MG63 (cell line): ENCODE data around the gene GPR158. TPM values are rescaled to one million over a fixed set of nuclear protein-coding genes. Genes with fewer than 3 reads are reported as not detected.

Experiments
- DNase-seq: peaks from one replicate; pipeline ENCODE4 v3.0.0-alpha.2; 2020
- H3K27me3 ChIP-seq: fragments of 250-450 bp; sonication (Bioruptor Pico); 2 replicates; pipeline ENCODE4 v1.5.1; 2020; ENCODE audit warnings: mild to moderate bottlenecking, moderate library complexity
- H3K36me3 ChIP-seq: fragments of 250-450 bp; sonication (Bioruptor Pico); 2 replicates; pipeline ENCODE4 v1.5.1; 2020; ENCODE audit warnings: mild to moderate bottlenecking, moderate library complexity
- H3K4me3 ChIP-seq: fragments of 250-450 bp; sonication (Bioruptor Pico); 2 replicates; pipeline ENCODE4 v1.5.1; 2020; ENCODE audit warnings: mild to moderate bottlenecking, moderate library complexity
- H3K9me3 ChIP-seq: fragments of 250-450 bp; sonication (Bioruptor Pico); 2 replicates; pipeline ENCODE4 v1.5.1; 2020; ENCODE audit warnings: mild to moderate bottlenecking, moderate library complexity
- total RNA-seq: library from RNA; depleted of rRNA; stranded (reverse); fragments of >200 nt; shearing (Covaris generic); gene quantifications from 2 replicates; pipeline ENCODE4 v1.2.3, GENCODE V29; 2014; ENCODE audit warnings: low replicate concordance; rRNA removed

The GPR158 gene
- total RNA-seq, 1 experiment from 2014 or later = not detected

DNA sequence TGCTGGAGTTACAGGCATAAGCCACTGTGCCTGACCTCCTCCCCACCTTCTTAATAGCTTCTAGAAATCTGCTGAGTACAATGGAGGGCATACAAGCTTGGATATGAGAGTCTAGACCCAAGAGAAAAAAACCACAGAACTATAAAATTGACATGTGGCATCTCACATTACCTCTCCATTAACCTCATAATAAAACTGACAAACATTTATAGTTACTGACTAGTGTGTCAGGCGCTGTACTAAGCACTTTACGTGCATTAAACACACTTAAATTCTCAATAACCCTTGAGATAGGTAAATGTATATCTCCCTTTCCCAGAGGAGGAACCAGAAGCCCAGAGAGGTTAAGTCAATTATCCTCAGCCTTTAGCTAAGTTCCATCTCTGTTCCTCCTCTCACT, 458.7 kb downstream of the GPR158 start:
- no peak overlapping the region for H3K4me3 ChIP-seq
- no peaks in the 10 kb centered on the region for H3K36me3 ChIP-seq
- no peaks in the 10 kb centered on the region for H3K9me3 ChIP-seq
- no peaks in the 10 kb centered on the region for H3K27me3 ChIP-seq
- no peak for DNase-seq

DNA sequence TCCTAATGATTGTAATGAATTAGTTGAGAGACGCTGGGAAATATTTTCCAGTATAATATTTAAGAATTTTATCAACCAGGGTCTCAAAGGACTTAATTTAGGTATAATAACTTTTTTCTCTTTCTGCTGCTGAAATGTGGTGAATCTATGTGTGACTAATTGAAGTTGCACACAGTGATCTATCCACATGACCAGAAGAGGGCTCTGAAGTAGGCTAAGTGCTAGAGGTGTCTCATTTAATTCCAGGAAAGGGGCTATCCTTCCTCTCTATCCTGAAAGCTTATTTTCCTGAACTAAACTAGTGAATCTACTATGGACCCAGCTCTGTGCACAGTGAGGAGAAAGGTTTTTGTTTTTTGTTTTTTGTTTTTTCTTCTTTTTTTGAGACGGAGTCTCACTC, 464.8 kb downstream of the GPR158 start:
- no peak for DNase-seq
- Histone ChIP-seq H3K9me3 (no peaks in the 10 kb centered on the region), H3K27me3 (no peaks in the 10 kb centered on the region), H3K4me3 (no peak overlapping the region), H3K36me3 (no peaks in the 10 kb centered on the region)

DNA sequence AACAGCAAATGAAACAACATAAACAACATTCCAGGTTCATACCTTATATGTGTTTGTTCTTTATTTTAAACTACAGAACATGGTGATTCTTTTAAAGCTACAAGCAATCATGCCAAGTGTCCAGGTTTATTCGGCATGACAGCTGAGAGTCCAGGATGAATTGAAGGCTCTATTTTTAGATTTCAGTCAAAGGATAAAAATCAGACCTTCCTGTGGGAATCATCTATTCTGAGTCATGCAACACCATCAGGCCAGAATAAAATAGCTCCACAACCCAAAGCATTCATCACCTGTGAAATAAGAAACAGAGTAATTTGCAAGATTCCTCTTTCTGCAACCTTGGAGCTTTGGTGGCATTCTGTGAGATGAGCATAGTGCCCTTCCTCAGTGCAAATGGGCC, 466.8 kb downstream of the GPR158 start:
- Histone ChIP-seq H3K36me3 (no peaks in the 10 kb centered on the region), H3K9me3 (no peaks in the 10 kb centered on the region), H3K27me3 (no peaks in the 10 kb centered on the region), H3K4me3 (no peak overlapping the region)
- DNase-seq = no peak

DNA sequence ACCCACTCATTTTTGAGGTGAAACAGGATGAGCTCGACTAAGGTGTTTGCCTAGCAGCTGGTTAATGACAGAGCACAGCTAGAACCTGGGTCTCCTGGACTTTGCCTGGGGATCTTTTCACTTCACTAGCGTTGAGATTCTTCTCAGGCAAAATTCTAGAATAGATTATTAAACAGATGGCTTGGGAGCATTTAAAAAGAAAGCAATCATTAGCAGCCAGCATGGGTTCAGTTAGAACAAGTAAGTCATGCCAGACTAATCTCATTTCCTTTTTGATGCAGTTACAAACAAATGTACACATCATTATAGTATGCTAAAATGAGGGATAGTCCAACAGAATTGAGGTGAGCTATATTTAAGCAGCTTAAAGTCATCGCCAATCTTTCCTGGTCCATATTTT, 467.9 kb downstream of the GPR158 start:
- Histone ChIP-seq H3K36me3 (no peaks in the 10 kb centered on the region), H3K9me3 (no peaks in the 10 kb centered on the region), H3K4me3 (no peak overlapping the region), H3K27me3 (no peaks in the 10 kb centered on the region)
- no peak for DNase-seq

DNA sequence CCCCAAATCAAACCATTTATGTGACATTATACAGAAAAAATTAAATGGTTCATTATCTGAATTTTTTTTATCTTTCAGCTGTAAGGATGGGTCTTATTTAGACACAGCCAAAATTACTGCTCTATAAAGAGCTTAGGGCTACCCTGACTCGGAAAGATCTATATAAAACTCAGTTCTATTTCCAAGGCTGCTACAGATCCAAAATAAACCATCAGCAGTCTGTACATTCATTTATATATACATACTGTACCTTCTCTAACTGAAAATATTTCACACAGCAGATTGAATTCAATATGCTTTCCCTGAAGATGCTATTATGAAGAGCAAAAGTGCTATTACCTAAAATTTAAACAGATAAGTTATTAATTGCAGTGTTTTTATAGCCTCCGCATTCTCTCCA, 471.6 kb downstream of the GPR158 start:
- no peak overlapping the region for H3K4me3 ChIP-seq
- H3K9me3 ChIP-seq = no peaks in the 10 kb centered on the region
- no peaks in the 10 kb centered on the region for H3K36me3 ChIP-seq
- no peaks in the 10 kb centered on the region for H3K27me3 ChIP-seq
- no peak for DNase-seq

DNA sequence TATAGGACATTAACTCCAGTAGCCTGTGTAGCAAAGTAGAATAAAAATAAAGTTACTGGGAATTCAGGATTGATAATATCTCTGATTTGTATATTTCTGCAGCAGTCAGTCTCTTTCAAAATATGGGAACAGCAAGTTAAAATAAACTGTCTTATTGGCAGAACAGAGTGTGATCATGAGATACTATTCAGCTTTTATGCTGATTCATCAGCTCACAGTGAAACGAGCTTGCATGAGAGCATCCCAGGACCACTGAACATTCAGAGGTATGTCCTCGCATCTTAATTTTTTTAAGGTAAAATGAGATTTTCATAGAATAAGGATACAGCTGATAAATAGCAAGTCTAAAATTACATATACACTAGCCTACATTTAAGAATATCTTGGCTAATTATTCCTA, 476.7 kb downstream of the GPR158 start:
- Histone ChIP-seq H3K9me3 (no peaks in the 10 kb centered on the region), H3K4me3 (no peak overlapping the region), H3K36me3 (no peaks in the 10 kb centered on the region), H3K27me3 (no peaks in the 10 kb centered on the region)
- DNase-seq = no peak

Other genes with a start within 250 kb of the GPR158 start
- gene PRTFDC1, start 222.4 kb upstream of the GPR158 start, total RNA-seq = 0.20 and 0.49 TPM in 2 replicates
- not detected in 2 replicates for gene ENKUR, start 158.8 kb upstream of the GPR158 start, total RNA-seq
- gene THNSL1, start 158.4 kb upstream of the GPR158 start, total RNA-seq = 7.3 and 9.1 TPM in 2 replicates